ENCODE measurements around the gene MLXIP. TPM values are rescaled to one million over a fixed set of nuclear protein-coding genes. Genes with fewer than 3 reads are reported as not detected.

Gene MLXIP
- total and polyA plus RNA-seq, 9 of the 15 experiments (the other 6 are each of a cell fraction or from before 2014, with no cell fraction given), result 2.2 to 66.3 (median 18.1) TPM

GRCh38 chr12:122141911-122142725, 63.6 kb downstream of the MLXIP start:
- POLR2A ChIA-PET, result interaction anchor here (0.6 to 1.4 kb wide), 3 partner anchors 15 to 79 kb away, joined by 3 read pairs; no protein-coding TSS in a partner anchor
- Histone ChIP-seq H3K27ac (ENCODE audit: extremely low read depth, low read depth, low read length) (no peak overlapping the region), H3K9me3 (replicated peaks; ENCODE audit: control insufficient read depth, insufficient read depth, low read depth, low read length) (no peaks in the 10 kb centered on the region), H3K4me3 (no peak overlapping the region), H3K36me3 (ENCODE audit: control insufficient read depth, insufficient read depth, low read length) (peaks cover 66% of the 10 kb centered on the region; the same call in 2 of the 3 replicates), H3K9me1 (ENCODE audit: control insufficient read depth, insufficient read depth, low read length) (peaks cover 9% of the 10 kb centered on the region), H2AFZ (ENCODE audit: low read depth, low read length) (no peak overlapping the region), H3K27me3 (ENCODE audit: control insufficient read depth in 2 of 2, insufficient read depth in 2 of 2, low read length in 2 of 2) (no peaks in the 10 kb centered on the region), H3K4me2 (ENCODE audit: insufficient read depth, low read length) (no peak overlapping the region), H3K4me1 (replicated peaks in 1 of 2; ENCODE audit: control insufficient read depth in 2 of 2, insufficient read depth in 2 of 2, low read length in 2 of 2) (peaks cover 0 to 34% of the 10 kb centered on the region in 2 experiments; a peak in 1 of 5 replicates), H4K20me1 (replicated peaks; ENCODE audit: control insufficient read depth, insufficient read depth, low read length) (peaks cover 39% of the 10 kb centered on the region), H3K9ac (ENCODE audit: insufficient read depth in 1 of 2, low read depth in 2 of 2, low read length in 2 of 2) (peak overlapping the region in 1 of 2 experiments; percentile 1; a peak in 1 of 4 replicates), H3K79me2 (ENCODE audit: control insufficient read depth, insufficient read depth, low read length) (no peaks in the 10 kb centered on the region)
- 87% methylated on average over 17 of the region's 21 CpGs for WGBS (ENCODE audit: insufficient coverage, low coverage, missing lambda C conversion rate)
- TF ChIP-seq NFIC (IDR thresholded peaks at IDR 0.05) (0 out of 2 replicates have a peak, but pooled peaks have one; percentile 22), POLR2G (IDR thresholded peaks at IDR 0.05; ENCODE audit: low read depth, low read length) (peak; percentile 49), ZNF175 (CRISPR knock-in tag; IDR thresholded peaks at IDR 0.05; ENCODE audit: low read depth) (no peak), RFX7 (CRISPR knock-in tag; IDR thresholded peaks at IDR 0.05) (no peak), ZNF347 (CRISPR knock-in tag; IDR thresholded peaks at IDR 0.05; ENCODE audit: low read depth) (no peak), RBM22 (IDR thresholded peaks at IDR 0.05; ENCODE audit: low read depth, low read length, poor library complexity, severe bottlenecking) (peak; percentile 58)
- FAIRE-seq, result no peak
- ATAC-seq, result no peak
- intact Hi-C loops (cut with micrococcal nuclease), result no loop called here
- in situ Hi-C loops (cut with MboI), result no loop called here
- no TSS peak for BruUV-seq (replicated peaks)
- CTCF ChIA-PET (ENCODE audit: low intra/inter-chr PET ratio), result no interaction called here
- DNase-seq (ENCODE audit: extremely low read depth in 1 of 4, low spot score in 3 of 4), result no peak

Data from K562 (cell line).